Brain pericyte (primary cell): ENCODE data around the gene UNCX.

Source experiments
- DNase-seq: peaks from one replicate; pipeline ENCODE4 v3.0.0-alpha.2; 2012; ENCODE audit warnings: low read depth, low spot score

UNCX gene

GRCh38 chr7:1218541-1219165 lies 14.0 kb upstream of the UNCX start:
- no peak for DNase-seq

DNA sequence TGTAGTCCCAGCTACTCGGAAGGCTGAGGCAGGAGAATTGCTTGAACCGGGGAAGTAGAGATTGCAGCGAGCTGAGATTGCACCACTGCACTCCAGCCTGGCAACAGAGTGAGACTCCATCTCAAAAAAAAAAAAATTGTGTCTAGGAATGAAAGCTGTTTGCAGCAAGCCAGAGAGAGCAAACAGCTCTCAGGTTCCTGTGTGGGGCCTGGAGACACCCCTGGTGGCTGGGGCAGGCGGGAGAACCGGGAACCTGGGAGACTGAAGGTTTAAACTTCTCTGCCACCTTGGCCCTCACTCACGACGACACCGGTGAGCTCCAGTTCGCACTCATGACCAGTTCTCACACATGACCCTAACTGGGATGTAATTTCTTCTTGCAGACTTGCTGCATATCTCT lies 13.2 kb upstream of the UNCX start:
- no peak for DNase-seq

GRCh38 chr7:1220000-1220726 lies 12.5 kb upstream of the UNCX start:
- DNase-seq = no peak

DNA sequence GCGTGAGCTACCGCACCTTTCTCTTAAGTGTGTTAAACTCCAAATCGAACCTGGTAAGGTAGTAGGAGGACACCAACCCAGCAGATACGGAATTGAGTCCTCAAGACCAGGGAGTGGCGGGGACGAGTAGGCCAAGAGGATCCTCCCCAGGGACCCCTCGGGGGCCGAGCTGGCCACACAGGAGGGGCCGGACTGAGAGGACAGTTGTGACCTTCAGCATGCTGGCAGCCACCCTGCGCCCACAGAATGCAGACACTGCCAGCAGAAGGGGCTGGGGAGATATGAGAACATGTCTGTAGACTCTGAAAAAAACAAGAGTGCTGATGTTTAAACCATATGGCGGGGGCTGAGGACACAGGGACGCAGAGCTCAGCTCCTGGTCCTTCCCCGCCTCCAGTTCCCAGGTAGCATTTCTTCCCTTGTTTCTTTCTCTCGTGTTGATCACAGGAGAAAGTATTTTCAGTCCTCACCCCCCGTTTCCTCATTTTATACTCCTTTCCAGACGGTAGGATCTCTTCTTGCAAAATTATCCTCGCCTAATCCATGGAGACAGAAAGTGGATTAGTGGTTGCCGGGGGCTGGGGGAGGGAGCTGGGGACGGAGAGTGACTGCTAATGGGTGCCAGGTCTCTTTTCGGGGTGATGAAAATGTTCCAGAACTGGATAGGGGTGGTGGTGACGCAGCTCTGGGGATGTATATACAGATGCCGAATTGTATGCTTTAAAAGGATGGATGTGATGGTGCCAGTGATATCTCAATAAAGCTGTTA lies 11.5 kb upstream of the UNCX start:
- no peak for DNase-seq

DNA sequence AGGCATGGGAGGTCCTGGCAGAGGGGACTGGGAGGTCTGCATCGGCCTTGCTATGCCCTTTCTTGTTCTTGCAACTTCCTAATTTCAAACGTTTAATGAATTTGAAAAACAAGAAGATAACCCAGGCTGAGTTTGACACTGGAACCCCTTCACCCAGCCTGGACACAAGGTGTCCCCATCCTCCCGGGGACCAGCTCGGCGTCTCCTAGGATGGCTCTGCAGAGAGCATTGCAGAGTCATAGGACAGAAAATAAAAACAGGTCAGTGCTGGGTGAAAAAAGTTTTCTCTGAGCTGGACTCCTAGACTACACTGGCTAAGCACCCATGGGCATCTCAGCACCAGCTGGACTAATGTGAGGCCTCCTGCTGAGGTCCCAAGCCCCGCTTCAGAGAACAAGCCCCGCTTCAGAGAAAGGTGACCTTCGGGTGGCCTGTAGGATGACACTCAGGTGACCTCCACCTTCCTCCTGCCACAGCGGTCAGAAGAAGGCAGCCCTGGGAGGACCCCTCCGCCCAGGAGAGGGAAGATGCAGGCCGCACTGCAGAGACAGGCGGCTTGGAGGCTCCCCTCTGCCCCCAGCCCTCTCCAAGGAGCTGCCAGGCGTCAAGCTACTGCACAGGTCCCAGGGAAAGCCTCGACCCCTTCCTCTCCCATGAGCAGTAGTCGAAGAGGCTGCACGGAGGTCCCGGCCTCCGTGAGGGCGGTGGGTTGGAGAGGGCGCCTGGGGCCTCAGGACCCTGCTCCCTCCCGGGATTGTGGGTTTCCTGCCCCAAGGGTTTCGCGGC lies 9.3 kb upstream of the UNCX start:
- DNase-seq = no peak

DNA sequence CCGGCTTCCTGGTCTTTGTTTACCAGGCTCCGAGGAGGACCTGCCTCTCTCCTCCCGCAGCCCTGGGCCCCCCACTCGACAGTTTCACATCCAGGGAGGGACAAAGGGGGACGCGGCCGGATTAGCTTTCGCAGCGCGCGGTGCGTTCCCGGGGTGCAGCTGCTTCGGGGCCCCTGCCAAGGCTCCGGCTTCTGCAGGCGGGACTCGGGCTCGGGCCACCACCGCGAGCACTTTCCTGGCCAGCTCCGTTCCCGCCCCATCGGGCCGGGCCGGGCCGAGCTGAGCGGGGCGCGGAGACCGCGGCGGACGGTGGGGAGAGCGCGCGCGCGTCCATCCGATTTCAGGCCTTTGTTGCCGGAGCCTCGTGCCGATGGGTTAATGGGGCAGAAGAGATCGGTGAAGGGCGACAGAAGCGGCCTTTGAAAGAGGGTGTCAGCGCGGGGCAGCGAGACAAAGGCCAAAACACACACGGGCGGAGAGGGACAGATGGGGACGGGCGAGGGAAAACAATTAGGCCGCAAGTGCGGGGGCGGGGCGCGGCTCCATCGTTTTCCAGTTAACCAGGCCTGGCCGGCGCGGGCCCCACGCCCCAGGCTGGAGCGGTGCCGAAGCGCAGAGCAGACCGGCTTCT lies 8.5 kb upstream of the UNCX start:
- DNase-seq = no peak

GRCh38 chr7:1225030-1225429 lies 7.6 kb upstream of the UNCX start:
- DNase-seq = no peak

- no peak for DNase-seq
Measured at GRCh38 chr7:1225441-1226185, 7.1 kb upstream of the UNCX start.

- no peak for DNase-seq
Measured at GRCh38 chr7:1226186-1226901, 6.3 kb upstream of the UNCX start.

DNA sequence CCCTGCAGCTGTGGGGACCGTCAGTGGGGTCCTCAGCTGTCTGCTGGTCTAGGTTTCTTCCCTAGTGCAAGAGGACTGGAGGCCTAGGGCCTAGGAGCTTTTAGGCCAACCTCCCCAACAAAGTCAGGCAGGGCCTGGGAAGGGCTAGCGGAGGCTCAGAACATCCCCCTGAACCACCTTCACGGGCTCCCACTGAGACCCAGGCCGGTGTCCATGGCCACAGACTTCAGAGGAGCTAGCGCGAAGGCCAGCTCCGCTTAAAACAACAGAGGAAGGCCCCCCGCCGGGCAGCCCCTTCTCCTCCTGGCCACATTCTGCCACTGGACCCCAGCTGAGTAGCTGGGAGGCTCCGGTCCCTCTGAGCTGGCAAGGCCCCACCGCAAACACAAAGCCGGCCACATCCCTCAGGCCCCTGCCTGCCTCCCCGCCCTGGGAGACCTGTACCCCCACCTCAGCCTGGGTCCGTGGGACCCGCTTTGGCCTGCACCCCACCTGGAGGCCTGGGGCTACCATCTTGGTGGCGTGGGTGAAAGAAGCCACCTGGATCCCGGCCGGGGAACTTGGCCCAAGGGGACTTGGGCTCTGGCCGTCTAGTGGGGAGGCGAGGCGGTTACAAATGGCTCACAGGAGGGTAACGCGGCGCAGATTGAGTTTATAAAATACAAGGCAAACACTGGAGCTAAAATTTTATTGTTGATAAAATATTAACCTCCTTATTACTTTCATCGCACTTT lies 5.4 kb upstream of the UNCX start:
- DNase-seq = no peak

- no peak for DNase-seq
Measured at GRCh38 chr7:1227814-1228544, 4.7 kb upstream of the UNCX start.

DNA sequence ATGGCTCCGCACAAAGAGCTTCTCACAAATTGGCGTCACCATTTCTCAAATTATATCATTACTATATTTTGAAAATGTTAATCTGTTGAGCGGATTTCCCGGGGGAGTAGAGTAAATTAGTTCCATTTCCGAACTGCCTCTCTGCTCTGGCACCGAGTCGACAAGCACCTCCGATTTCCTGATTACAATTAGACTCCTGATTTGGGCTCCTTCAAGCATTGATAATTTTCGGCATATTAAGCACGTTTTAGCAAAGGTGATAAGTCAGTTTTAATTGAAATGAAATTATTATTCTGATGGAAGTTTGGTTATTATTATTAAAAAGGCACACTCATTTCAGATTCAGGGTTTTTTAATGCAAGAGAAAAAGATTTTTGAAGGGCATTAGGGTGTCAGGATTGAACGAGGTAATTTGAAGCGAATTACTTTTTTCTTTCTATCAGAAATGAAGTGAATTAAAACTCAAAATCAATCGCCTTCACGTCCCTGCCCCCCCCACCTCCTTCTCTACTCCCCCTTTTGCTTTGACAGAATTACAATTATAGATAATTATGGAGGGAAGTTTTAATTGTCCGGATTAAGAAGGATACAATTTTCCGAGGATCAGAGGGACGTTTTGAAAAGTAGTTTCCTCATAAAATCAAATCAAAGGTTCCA lies 4.0 kb upstream of the UNCX start:
- no peak for DNase-seq

DNA sequence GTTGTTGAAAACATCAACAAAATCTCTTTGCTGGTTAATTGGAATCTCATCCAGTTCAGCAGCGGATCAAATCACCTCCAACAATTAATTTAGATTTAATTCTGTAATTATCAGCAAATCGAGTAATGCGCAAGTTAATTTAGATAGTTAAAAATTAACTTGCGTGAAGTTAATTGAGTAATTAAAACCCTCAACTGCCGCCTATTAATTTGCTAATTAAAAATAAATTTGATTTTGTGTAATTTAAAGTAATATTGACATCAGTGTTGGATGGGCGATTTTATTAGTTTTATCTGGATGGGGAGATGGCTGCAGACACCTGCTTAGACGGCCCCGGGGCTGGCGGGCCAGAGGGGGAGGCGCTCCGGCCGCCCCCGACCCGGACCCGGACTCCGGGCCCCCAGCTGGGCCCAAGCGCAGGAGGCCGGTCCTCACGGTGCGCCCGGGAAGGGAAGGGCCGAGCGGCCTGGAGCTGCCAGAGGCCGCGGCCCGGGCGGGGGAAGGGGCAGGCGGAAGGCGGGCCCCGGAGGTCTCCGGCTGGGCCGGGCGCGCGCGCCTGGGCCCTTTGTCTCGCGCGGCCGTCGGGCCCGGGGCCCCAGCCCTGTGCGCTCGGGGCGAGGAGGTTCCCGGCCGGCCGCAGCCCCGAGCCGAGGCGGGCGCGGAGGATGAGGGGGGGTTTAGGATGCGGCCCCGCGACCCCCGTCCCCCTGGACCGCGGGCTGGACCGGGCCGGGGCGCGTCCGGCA lies 3.3 kb upstream of the UNCX start:
- DNase-seq = no peak

- no peak for DNase-seq
Measured at GRCh38 chr7:1229956-1230355, 2.7 kb upstream of the UNCX start.

GRCh38 chr7:1230411-1231213 lies 2.1 kb upstream of the UNCX start:
- DNase-seq = no peak

GRCh38 chr7:1231214-1232102 lies 1.2 kb upstream of the UNCX start:
- no peak for DNase-seq
